Measurements from ENCODE around the gene NDUFAB1.

The NDUFAB1 gene

GRCh38 chr16:23572394-23572793, 23.7 kb downstream of the NDUFAB1 start:
- DNase-seq (ENCODE audit: low read depth, low spot score) = no peak
- Histone ChIP-seq H3K9ac (ENCODE audit: insufficient read length, low read depth) (no peak overlapping the region), H3K36me3 (ENCODE audit: insufficient read depth, insufficient read length, low read length) (peaks cover 95% of the 10 kb centered on the region), H3K4me1 (ENCODE audit: insufficient read depth, insufficient read length) (no peaks in the 10 kb centered on the region), H3K9me3 (ENCODE audit: insufficient read depth, low read length) (no peaks in the 10 kb centered on the region), H3K4me3 (ENCODE audit: insufficient read length, low read depth) (no peak overlapping the region), H3K27me3 (ENCODE audit: insufficient read depth, insufficient read length) (no peaks in the 10 kb centered on the region)
- TF ChIP-seq YY1 (IDR thresholded peaks at IDR 0.05; ENCODE audit: insufficient read depth, insufficient read length) (no peak), ZNF274 (IDR thresholded peaks at IDR 0.05; ENCODE audit: low read depth, low read length) (no peak), SUZ12 (IDR thresholded peaks at IDR 0.05; ENCODE audit: extremely low read depth, insufficient read depth, insufficient read length) (no peak)

GRCh38 chr16:23571895-23572294, 24.2 kb downstream of the NDUFAB1 start:
- no peak overlapping the region for H3K9ac ChIP-seq (ENCODE audit: insufficient read length, low read depth)
- no peaks in the 10 kb centered on the region for H3K27me3 ChIP-seq (ENCODE audit: insufficient read depth, insufficient read length)
- H3K4me1 ChIP-seq (ENCODE audit: insufficient read depth, insufficient read length) = no peaks in the 10 kb centered on the region
- no peak overlapping the region for H3K4me3 ChIP-seq (ENCODE audit: insufficient read length, low read depth)
- H3K9me3 ChIP-seq (ENCODE audit: insufficient read depth, low read length) = no peaks in the 10 kb centered on the region
- TF ChIP-seq ZNF274 (IDR thresholded peaks at IDR 0.05; ENCODE audit: low read depth, low read length) (no peak), SUZ12 (IDR thresholded peaks at IDR 0.05; ENCODE audit: extremely low read depth, insufficient read depth, insufficient read length) (no peak), YY1 (IDR thresholded peaks at IDR 0.05; ENCODE audit: insufficient read depth, insufficient read length) (no peak)
- DNase-seq (ENCODE audit: low read depth, low spot score) = no peak
- peaks cover 97% of the 10 kb centered on the region for H3K36me3 ChIP-seq (ENCODE audit: insufficient read depth, insufficient read length, low read length)

- Histone ChIP-seq H3K36me3 (ENCODE audit: insufficient read depth, insufficient read length, low read length) (peaks cover 99% of the 10 kb centered on the region), H3K27me3 (ENCODE audit: insufficient read depth, insufficient read length) (no peaks in the 10 kb centered on the region), H3K4me3 (ENCODE audit: insufficient read length, low read depth) (no peak overlapping the region), H3K9me3 (ENCODE audit: insufficient read depth, low read length) (no peaks in the 10 kb centered on the region), H3K4me1 (ENCODE audit: insufficient read depth, insufficient read length) (no peaks in the 10 kb centered on the region), H3K9ac (ENCODE audit: insufficient read length, low read depth) (no peak overlapping the region)
- TF ChIP-seq ZNF274 (IDR thresholded peaks at IDR 0.05; ENCODE audit: low read depth, low read length) (no peak), SUZ12 (IDR thresholded peaks at IDR 0.05; ENCODE audit: extremely low read depth, insufficient read depth, insufficient read length) (no peak), YY1 (IDR thresholded peaks at IDR 0.05; ENCODE audit: insufficient read depth, insufficient read length) (no peak)
- DNase-seq (ENCODE audit: low read depth, low spot score) = no peak
These were observed 25.0 kb downstream of the NDUFAB1 start for GRCh38 chr16:23570992-23571632.

- Histone ChIP-seq H3K9ac (ENCODE audit: insufficient read length, low read depth) (no peak overlapping the region), H3K4me3 (ENCODE audit: insufficient read length, low read depth) (no peak overlapping the region), H3K36me3 (ENCODE audit: insufficient read depth, insufficient read length, low read length) (peaks cover 97% of the 10 kb centered on the region), H3K4me1 (ENCODE audit: insufficient read depth, insufficient read length) (no peaks in the 10 kb centered on the region), H3K27me3 (ENCODE audit: insufficient read depth, insufficient read length) (no peaks in the 10 kb centered on the region), H3K9me3 (ENCODE audit: insufficient read depth, low read length) (no peaks in the 10 kb centered on the region)
- TF ChIP-seq YY1 (IDR thresholded peaks at IDR 0.05; ENCODE audit: insufficient read depth, insufficient read length) = no peak
- TF ChIP-seq ZNF274 (IDR thresholded peaks at IDR 0.05; ENCODE audit: low read depth, low read length) = no peak
- no peak for TF ChIP-seq SUZ12 (IDR thresholded peaks at IDR 0.05; ENCODE audit: extremely low read depth, insufficient read depth, insufficient read length)
- DNase-seq (ENCODE audit: low read depth, low spot score) = no peak
These were observed 28.5 kb downstream of the NDUFAB1 start for GRCh38 chr16:23567602-23568001.

DNA sequence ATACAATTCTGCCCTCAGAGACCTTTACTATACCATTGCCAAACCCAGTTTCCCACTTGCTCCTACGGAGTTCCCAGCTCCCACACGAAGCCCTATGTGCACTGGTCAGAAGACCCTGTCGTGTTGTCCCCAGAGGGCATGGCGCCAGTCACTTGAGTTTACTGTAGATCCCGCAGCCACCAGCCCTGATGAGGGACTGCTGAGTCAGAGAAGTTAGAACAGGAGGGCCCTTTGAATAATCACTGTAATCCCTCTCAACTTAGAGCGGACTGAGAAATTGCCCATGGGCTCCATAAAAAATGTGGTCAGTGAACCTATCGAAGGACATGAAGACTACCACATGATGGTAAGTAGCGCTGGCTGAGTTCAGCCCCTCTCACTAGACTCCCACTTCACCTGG, 29.4 kb downstream of the NDUFAB1 start:
- no peak overlapping the region for H3K4me3 ChIP-seq (ENCODE audit: insufficient read length, low read depth)
- TF ChIP-seq YY1 (IDR thresholded peaks at IDR 0.05; ENCODE audit: insufficient read depth, insufficient read length) (no peak), SUZ12 (IDR thresholded peaks at IDR 0.05; ENCODE audit: extremely low read depth, insufficient read depth, insufficient read length) (no peak), ZNF274 (IDR thresholded peaks at IDR 0.05; ENCODE audit: low read depth, low read length) (no peak)
- no peaks in the 10 kb centered on the region for H3K4me1 ChIP-seq (ENCODE audit: insufficient read depth, insufficient read length)
- H3K9me3 ChIP-seq (ENCODE audit: insufficient read depth, low read length) = no peaks in the 10 kb centered on the region
- DNase-seq (ENCODE audit: low read depth, low spot score) = no peak
- H3K36me3 ChIP-seq (ENCODE audit: insufficient read depth, insufficient read length, low read length) = peaks cover 97% of the 10 kb centered on the region
- H3K9ac ChIP-seq (ENCODE audit: insufficient read length, low read depth) = no peak overlapping the region
- no peaks in the 10 kb centered on the region for H3K27me3 ChIP-seq (ENCODE audit: insufficient read depth, insufficient read length)

GRCh38 chr16:23564575-23565363, 31.3 kb downstream of the NDUFAB1 start:
- H3K9ac ChIP-seq (ENCODE audit: insufficient read length, low read depth) = no peak overlapping the region
- H3K9me3 ChIP-seq (ENCODE audit: insufficient read depth, low read length) = no peaks in the 10 kb centered on the region
- no peak for TF ChIP-seq ZNF274 (IDR thresholded peaks at IDR 0.05; ENCODE audit: low read depth, low read length)
- no peak for TF ChIP-seq YY1 (IDR thresholded peaks at IDR 0.05; ENCODE audit: insufficient read depth, insufficient read length)
- no peak for TF ChIP-seq SUZ12 (IDR thresholded peaks at IDR 0.05; ENCODE audit: extremely low read depth, insufficient read depth, insufficient read length)
- H3K4me1 ChIP-seq (ENCODE audit: insufficient read depth, insufficient read length) = no peaks in the 10 kb centered on the region
- no peak overlapping the region for H3K4me3 ChIP-seq (ENCODE audit: insufficient read length, low read depth)
- H3K36me3 ChIP-seq (ENCODE audit: insufficient read depth, insufficient read length, low read length) = peaks cover 97% of the 10 kb centered on the region
- H3K27me3 ChIP-seq (ENCODE audit: insufficient read depth, insufficient read length) = no peaks in the 10 kb centered on the region
- DNase-seq (ENCODE audit: low read depth, low spot score) = no peak

DNA sequence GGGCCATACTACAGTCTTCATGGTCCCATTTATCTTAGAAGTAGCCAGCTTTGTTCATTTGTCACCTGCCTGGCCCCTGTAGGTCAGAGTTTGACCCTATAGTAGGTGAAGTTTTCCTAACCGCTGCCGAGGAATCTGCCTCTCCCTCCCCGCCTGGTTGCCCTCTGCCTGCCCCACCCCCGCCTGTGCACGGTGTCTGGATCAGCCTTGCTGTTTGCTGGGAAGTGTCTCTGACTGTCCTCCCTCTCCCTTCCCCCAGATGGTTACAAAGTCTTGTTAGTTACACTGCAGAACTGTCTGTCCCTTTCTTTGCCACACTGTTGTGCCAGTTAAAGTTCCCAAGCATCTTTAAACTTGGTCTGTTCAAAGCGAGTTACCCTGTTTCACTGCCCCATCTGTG, 32.9 kb downstream of the NDUFAB1 start:
- H3K36me3 ChIP-seq (ENCODE audit: insufficient read depth, insufficient read length, low read length) = peaks cover 98% of the 10 kb centered on the region
- H3K9me3 ChIP-seq (ENCODE audit: insufficient read depth, low read length) = no peaks in the 10 kb centered on the region
- H3K4me1 ChIP-seq (ENCODE audit: insufficient read depth, insufficient read length) = no peaks in the 10 kb centered on the region
- no peaks in the 10 kb centered on the region for H3K27me3 ChIP-seq (ENCODE audit: insufficient read depth, insufficient read length)
- TF ChIP-seq YY1 (IDR thresholded peaks at IDR 0.05; ENCODE audit: insufficient read depth, insufficient read length) = no peak
- TF ChIP-seq SUZ12 (IDR thresholded peaks at IDR 0.05; ENCODE audit: extremely low read depth, insufficient read depth, insufficient read length) = no peak
- TF ChIP-seq ZNF274 (IDR thresholded peaks at IDR 0.05; ENCODE audit: low read depth, low read length) = no peak
- H3K4me3 ChIP-seq (ENCODE audit: insufficient read length, low read depth) = no peak overlapping the region
- H3K9ac ChIP-seq (ENCODE audit: insufficient read length, low read depth) = no peak overlapping the region
- no peak for DNase-seq (ENCODE audit: low read depth, low spot score)
